Erythroblast (primary cell): ENCODE measurements around the gene YRDC.

ENCODE experiments used
- GATA1 ChIP-seq: IDR thresholded peaks from 2 replicates; pipeline ENCODE4 v1.6.1; 2011; ENCODE audit warnings: low read depth, mild to moderate bottlenecking, control low read depth, low read length, moderate library complexity
- POLR2A ChIP-seq: IDR thresholded peaks from 2 replicates; pipeline ENCODE4 v1.6.1; 2011; ENCODE audit warnings: mild to moderate bottlenecking, low read length

- TF ChIP-seq POLR2A = no peak
- no peak for TF ChIP-seq GATA1
Measured at GRCh38 chr1:37814252-37814651, 6.2 kb upstream of the YRDC start.
